GM18861 (cell line): ENCODE results near the gene CRELD2.

ENCODE experiments used
- ATAC-seq: cut with Tn5 transposase; IDR thresholded peaks from one replicate; pipeline ENCODE4 v1.9.1; 2021; ENCODE audit not compliant: unreplicated experiment

CRELD2 gene

DNA sequence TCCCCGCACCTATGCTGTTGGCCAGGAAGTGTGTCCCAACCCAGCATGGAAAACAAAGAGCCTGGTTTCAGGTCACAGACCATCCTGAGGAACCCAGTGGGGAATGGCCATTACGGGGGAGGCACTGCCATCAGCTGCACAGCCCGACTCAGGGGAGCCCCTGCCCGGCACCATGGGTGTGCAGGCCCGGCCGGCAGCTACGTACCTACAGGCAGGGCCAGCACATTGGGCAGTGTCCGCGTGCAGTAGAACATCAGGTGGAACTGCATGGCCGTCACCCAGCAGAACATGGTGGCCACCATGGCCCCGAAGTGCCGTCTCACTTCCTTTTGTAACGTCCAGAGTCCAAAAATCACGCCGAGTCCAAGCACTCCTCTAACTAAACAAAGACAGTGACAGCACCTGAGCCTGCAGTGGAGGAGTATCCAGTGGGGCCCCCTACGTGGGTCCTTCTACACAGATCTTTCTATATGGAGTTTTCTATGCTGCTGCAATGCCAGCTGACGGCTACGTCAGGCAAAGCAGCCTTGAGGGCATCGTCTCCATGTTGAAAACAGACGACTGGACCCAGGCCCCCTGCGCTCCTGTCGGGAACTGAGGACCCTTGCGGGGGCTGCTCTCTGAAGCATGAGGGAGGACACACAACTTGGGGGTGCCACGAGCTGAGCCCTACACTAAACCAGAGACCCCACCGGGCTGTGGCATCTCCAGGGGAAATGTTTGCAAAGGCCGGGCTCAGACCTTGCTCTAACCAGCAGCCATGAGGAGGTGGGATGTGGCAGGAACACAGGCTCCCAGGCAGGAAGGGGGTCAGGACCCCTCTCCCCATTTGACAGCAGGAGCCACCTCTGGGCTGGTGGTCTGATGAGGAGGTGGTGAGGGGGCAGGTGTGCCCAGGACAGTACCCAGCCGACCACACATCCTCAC is 7.9 kb upstream of the CRELD2 start:
- ATAC-seq = no peak

DNA sequence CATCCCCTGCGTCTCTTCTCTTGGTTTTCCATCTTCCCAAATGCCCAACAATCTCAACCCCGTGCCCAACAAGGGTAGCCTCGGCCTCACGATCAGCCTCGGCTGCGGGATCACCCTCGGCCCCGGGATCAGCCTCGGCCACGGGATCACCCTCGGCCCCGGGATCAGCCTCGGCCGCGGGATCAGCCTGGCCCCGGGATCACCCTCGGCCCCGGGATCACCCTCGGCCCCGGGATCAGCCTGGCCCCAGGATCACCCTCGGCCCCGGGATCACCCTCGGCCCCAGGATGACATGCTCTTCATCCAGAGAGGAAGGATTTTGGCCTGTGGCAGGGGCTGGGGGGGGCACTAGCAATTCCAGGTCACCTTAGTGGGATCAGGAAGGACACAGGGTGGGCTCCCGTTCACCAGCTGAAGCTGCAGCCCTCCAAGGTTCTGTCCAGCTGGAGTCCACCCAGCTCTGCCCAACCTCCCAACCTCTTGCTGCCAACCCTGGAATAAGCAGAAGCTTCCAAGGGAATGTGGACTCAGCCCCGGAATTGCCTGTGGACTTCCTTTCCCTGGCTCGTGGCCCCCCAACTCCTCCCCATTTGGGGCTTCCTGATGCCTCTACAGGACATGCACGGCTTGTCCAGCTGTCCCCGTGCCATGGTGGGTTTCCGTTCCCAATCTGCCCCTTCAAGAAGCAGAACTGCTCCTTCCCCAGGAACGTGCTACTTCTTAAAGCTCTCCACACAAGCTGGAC is 6.4 kb upstream of the CRELD2 start:
- no peak for ATAC-seq

DNA sequence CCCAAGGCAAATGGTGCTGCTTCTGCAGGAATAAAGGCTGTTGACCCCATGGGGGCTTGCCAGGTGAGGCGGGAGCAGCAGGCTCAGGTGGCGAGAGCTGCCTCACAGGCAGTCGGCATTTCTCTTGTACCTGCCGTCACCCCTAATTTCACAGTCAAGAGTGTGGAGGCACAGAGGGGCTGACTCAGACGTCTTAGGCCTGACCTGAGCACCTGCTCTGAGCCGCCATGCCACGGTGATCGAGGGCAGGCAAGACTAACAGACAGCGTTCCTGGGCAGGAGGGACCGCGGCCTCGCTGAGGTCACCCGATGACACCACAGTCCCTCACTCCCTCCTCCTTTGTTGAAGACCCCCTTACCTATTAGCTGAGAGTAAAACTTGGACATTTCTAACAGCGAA is 5.4 kb upstream of the CRELD2 start:
- ATAC-seq = no peak

DNA sequence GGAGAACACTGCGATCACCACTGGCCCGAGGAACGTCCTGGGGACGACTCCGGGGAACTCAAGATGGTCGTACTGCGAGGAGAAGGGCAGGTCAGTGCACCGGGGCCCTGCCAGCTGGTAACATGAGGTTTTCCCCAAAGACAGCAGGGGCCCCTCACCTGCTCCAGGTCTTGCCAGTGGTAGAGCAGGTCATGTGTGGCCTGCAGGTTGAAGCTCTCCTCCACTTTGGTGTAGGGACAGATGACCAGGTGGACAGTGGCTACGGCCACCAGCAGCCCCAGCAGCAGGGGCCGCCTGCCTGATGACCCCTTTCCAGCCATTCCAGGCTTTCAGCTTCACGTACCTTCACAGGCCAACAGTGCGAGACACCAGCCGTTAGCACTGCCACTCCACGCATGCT is 5.0 kb upstream of the CRELD2 start:
- ATAC-seq = no peak

DNA sequence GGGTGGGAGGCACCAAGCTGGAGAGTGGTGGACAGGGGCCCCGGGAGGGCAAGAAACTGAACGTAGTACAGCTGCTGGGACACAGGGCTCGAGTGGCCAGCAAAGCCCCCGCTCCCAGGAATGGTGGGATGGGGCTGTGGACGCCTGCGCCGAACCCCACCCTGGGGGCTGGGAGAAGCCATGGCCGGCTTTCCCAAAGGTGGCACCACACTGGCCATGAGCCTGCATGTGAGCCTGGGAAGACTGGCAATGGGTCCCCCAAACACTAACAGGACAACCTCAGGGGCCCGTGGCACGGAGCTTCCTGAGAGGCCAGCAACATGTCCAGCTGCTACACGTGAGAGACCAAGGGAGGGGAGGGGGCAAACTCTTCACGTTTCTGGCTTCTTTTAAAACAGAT is 4.2 kb upstream of the CRELD2 start:
- no peak for ATAC-seq

DNA sequence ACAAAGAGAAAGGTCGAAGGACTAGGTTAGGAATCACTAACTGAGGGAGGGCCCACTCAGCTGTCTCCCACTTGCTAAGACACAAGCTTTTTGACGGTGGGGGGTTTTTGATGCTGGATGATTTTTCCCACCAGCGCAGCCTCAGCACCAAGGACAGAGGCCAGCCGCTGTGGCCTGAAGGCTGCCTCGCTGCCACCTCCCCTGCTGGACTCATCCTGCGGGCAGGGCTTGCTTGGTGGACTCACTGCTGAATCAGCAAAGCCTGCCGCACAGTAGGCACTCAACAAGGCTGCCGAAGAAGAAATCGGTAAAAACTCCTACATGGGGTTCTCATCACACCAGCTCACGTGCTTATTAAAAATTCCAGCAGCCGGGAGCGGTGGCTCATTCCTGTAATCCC is 2.8 kb upstream of the CRELD2 start:
- no peak for ATAC-seq

DNA sequence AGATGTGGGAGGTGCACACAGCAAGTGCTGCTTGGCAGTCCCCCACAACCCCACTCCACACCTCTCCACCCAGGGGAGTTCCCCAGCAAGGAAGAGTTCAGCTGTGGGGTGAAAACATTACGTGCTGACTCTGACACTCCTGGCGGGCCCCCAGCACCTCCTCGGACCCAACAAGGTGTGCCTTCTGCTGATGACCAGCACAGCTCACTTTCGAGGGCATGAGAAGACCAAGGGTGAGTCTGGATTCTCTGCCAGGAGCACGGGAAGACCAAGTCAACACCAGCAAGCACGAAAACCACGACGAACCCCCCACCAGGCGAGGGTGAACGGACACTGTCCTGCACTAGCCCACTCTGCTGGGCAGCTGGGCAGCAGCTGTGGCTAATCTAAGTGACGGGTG is 1.6 kb upstream of the CRELD2 start:
- no peak for ATAC-seq

DNA sequence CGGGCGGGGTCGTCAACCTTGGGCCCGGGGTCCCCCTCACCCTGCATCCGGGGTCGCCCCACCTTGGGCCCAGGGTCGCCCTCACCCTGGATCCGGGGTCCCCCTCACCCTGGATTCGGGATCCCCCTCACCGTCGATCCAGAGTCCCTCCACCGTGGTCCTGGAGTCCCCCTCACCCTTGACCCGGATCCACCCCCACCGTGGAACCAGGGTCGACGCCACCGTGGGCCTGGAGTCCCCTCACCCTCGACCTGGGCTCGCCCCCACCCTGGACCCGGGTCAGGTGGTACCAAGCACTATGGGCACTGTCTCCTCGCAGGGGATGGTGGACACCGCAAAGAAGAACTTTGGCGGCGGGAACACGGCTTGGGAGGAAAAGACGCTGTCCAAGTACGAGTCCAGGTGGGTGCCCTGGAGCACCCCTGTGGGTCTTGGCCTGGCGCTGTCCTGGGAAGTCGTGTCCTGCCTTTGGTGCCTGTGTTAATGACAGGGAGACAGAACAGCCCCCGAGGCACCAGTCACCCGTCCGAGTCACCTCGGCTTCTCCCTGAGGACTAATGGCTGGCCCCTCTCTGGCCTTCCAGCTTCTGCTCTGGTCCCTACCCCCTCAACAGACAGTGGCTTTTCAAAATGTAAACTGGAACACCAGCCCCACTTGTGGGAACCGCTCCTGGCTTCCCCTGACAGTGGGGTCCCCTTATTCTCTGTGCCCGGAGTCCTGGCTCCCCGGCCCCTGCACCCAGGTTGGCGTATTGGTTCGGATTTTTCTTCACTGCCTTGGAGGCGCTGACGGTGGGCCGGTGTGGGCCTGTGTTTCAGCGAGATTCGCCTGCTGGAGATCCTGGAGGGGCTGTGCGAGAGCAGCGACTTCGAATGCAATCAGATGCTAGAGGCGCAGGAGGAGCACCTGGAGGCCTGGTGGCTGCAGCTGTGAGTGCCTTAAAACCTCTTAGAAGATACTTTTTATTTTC is 762 bp downstream of the CRELD2 start:
- no peak for ATAC-seq

DNA sequence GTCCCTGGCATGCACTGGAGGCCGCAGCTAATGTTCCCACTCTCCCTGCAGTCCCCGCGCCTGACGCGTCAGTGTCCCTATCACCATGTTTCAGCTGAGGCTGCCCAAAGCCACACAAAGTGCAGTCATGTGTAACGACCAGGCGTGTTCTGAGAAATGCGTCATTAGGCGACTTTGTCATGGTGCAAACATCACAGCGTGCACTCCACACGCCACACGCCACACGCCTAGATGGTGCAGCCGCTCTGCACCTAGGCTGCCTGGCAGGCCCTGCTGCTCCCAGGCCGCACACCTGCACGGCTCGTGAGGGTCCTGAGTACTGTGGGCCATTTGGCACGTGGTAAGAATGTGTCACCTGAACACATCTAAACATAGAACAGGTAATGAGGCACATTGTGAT is 2.4 kb downstream of the CRELD2 start:
- ATAC-seq = no peak

DNA sequence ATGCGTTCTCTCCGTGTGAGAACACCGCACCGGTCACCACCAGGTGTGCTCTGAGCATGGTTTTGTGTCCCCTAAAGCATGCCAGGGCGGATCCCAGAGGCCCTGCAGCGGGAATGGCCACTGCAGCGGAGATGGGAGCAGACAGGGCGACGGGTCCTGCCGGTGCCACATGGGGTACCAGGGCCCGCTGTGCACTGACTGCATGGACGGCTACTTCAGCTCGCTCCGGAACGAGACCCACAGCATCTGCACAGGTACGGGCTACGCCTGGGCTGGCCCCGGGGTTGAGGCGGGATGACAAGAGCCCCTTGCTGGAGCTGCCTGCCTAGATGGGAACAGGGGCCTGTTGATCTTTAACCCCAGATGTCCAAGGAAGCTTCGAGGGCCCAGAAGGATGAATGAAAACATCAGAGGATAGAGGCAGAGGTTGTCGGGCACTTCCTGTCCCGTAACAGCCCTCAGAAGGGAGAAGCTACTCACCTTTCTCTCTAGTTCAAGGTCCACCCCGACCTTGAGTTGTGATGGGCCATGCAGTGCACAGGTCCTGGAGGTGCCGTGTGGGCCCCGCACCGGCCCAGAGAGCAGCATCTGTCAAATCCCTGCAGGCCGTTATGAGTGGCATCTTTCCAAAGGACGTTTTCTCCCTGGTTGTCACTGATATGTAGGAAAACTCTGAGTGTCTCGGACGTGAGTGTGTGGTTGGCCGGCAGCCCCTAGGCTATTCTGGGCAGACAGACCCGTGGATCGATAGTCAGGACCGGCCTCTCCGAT is 3.3 kb downstream of the CRELD2 start:
- ATAC-seq = no peak

DNA sequence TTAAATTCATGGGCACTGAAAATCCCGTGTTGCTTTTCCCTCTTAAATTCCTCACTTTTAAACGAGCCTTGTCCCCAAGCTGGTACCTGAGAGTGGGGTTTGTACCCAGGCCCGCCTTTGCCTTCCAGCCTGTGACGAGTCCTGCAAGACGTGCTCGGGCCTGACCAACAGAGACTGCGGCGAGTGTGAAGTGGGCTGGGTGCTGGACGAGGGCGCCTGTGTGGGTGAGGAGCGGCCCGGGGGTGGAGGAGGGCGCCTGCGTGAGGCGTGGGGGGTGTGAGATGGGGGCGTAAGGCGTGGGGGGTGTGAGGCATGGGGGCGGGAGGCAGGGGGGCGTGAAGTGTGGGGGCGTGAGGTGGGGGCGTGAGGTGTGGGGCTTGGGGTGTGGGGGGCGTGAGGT is 4.0 kb downstream of the CRELD2 start:
- ATAC-seq = no peak

DNA sequence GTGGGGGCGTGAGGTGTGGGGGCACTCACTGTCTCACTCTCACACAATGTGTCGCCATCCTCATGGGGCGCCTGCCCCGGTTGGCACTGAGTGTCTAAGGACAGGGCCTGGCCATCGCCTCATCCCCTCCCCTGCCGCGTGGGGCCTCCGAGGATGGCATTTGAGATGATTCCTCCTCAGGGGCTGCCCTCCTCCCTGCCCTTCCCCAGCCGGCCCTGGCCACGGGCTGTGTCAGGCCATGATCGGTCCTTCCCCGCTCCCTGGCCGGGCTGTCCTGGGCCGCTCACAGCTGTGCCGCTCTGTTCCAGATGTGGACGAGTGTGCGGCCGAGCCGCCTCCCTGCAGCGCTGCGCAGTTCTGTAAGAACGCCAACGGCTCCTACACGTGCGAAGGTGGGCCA is 4.5 kb downstream of the CRELD2 start:
- no peak for ATAC-seq

DNA sequence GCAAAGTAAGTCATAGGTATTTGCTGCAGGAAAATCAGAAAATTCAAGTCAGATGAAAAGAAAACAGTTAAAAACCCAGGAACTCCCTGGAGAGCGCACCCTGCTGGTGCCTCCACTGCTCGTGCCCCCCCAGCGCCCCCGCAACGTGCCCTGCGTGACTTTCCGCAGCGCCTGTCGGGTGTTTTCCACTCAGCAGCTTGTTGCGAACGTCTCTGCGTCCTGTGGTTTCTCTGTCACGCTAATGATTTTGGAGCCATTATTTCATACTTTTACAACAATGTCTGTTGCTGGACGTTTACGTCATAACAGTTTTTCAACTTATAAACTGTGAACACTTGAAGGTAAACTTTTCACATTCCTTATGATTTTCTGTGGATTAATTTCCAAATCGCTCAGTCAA is 5.0 kb downstream of the CRELD2 start:
- ATAC-seq = no peak

DNA sequence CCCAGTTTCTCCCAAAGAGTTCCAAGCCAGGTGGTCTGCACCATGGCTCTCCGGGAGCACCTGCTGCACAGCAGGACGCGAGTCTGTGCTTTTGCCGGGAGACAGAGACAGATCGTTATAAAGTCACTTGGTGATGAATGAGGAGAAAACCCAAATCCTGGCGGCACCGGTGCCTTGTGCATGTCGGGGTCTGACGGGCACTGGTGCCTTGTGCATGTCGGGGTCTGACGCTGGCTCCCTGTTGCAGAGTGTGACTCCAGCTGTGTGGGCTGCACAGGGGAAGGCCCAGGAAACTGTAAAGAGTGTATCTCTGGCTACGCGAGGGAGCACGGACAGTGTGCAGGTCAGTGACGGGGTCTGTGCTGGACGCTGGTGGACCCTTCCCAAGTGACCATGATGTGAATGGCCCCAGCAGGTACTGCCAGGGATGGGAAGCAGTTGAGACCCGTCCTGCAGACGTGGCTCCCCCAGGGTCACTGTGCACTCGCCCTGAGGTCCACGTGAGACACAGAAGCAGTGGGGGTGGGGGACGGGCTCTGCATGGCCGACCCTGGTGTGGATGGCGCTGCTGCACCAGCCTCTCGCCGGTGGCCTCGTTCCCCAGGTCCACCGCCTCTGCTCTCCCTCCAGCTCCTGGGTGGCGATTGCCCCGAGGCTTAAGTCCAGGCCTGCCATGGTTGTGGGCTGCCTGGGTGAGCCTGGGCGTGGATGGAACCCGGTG is 5.8 kb downstream of the CRELD2 start:
- no peak for ATAC-seq

DNA sequence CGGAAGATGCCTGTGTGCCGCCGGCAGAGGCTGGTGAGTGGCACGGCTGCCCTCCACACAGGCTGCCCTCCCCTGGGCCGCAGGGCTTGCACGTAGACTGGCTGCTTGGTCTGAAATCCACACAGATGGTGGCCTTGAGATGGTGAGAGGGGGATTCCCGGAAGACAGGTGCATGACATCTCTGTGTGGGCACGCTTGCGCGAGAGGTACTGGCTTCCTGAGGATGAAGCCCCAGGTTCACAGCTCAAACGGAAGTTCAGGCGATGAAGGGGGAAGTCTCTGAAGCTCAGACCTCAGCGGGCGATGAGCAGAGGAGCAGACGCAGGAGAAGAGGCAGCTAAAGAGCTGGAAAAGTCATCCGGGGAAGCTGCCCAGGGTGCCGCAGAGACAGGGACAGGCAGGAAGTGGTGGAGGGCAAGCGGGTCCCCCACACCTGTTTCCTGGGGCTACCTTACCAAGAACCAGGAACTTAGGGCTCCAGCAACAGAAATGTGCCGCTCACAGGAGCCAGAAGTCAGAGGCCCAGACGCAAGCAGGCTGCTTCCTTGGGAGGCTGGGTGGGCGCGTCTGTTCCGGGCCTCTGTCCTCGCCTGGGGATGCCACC is 7.2 kb downstream of the CRELD2 start:
- no peak for ATAC-seq

DNA sequence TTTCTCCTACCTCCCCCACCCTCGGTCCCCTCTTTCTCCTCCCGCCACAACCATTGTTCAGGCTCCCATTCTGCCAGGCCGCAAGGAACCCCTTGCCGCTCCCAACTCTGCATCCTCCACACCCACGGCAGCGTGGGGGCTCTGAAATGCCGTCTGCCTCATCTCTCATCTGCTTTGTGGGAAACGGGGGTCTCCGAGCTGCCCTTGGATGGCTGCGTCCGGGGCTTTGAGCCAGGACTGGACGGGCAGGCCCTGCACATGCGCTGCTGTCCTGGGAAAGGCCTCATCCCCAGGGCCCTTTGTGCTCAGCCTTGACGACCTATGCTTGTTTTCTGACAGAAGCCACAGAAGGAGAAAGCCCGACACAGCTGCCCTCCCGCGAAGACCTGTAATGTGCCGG is 8.5 kb downstream of the CRELD2 start:
- ATAC-seq = no peak

DNA sequence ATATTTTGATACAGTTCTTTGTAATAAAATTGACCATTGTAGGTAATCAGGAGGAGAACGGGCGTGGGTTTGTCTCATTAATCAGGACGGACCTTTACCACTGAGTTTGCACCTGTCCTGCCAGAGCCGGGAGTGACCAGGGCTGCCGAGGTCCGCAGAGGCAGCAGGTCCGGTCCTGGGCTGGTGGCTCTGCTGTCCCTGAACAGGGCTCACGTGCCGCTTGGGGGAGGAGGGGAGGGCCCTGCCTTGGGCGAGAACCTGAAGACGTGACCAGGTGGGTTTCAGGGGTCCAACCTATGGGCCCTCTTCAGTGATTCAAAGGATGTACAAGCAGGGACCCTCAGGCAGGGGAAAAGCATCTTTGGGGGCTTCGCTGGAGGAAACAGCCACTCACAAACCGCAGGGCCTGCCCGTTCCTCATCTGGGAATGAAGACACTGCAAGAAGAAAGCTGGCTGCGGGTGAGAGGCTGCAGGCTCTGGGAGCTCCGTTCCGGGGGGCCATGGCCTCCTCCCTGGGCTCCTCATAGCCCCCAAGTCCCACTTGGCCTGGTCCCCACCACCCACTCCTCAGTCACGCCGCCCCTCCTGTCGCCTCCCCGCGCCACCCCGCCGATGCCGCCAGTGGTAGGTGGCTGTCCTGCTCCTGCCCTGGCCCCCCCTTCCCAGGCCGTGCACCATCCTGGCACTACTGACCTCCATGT is 9.2 kb downstream of the CRELD2 start:
- no peak for ATAC-seq

DNA sequence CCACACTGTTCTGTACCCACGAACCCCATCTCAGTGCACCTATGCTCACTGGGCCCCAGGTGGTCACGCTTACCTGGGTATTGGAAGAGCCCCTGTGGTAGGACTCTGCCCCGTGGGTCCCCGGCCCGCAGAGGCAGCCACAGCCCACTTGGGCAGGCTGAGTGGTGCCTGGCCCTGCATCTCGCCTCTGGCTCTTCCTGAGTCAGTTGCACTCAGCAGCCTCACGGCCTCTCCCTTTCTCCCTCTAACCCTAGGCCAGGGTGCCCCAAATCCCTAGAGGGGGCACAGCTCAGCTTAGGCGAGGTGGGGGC is 9.7 kb downstream of the CRELD2 start:
- ATAC-seq = no peak
